Activated CD4-positive, alpha-beta memory T cell treated with anti-CD3 and anti-CD28 coated beads for 36 hours (primary cell): ENCODE results near the gene CRYBA4. TPM values are rescaled to one million over a fixed set of nuclear protein-coding genes. Genes with fewer than 3 reads are reported as not detected.

Source experiments
- CTCF ChIA-PET: fragments of 350-600 bp; sonication (Branson Sonifier 250); formaldehyde crosslinking; loops from one replicate; lab custom pipeline; 2021; ENCODE audit warnings: antibody characterized with exemption, inconsistent platforms; lab: Charles Lee
- POLR2A ChIA-PET: fragments of 350-600 bp; sonication (Branson Sonifier 250); formaldehyde crosslinking; loops from one replicate; lab custom pipeline; 2021; ENCODE audit warnings: antibody characterized with exemption; lab: Charles Lee
- DNase-seq: peaks from one replicate; pipeline ENCODE4 v3.0.0-alpha.2; 2020
- H3K27ac Mint-ChIP-seq: one replicate; pipeline ENCODE4 v1.8.0; 2021; ENCODE audit warnings: mixed read lengths
- H3K27me3 Mint-ChIP-seq: one replicate; pipeline ENCODE4 v1.8.0; 2021; ENCODE audit warnings: mixed read lengths
- H3K36me3 Mint-ChIP-seq: one replicate; pipeline ENCODE4 v1.8.0; 2021; ENCODE audit warnings: mixed read lengths
- H3K4me1 Mint-ChIP-seq: one replicate; pipeline ENCODE4 v1.8.0; 2021; ENCODE audit warnings: low read depth, mixed read lengths
- H3K4me3 Mint-ChIP-seq: one replicate; pipeline ENCODE4 v1.8.0; 2021; ENCODE audit warnings: mild to moderate bottlenecking, mixed read lengths
- H3K9me3 Mint-ChIP-seq: one replicate; pipeline ENCODE4 v1.8.0; 2021; ENCODE audit warnings: mixed read lengths
- intact Hi-C: fragments of 100-400 bp; cut with micrococcal nuclease; formaldehyde crosslinking; loops from one replicate; pipeline ENCODE4 v1.15.1; 2023
- total RNA-seq, 2 experiments: library from RNA; stranded (reverse); gene quantifications; one replicate each; pipeline ENCODE4 v1.2.3, GENCODE V29; 2021

Gene CRYBA4
- total RNA-seq, 2 experiments from 2014 or later = 0.36 TPM; not detected in 1

- H3K27me3 Mint-ChIP-seq = no peaks in the 10 kb centered on the region
- intact Hi-C loops = loop anchor here (5.0 kb wide), 2 partner anchors 168 to 1247 kb away; partner anchors contain the start of gene PITPNB
- peaks cover 69% of the 10 kb centered on the region for H3K4me1 Mint-ChIP-seq
- H3K4me3 Mint-ChIP-seq = peak overlapping the region; percentile 94
- peaks cover 28% of the 10 kb centered on the region for H3K36me3 Mint-ChIP-seq
- DNase-seq = no peak
- POLR2A ChIA-PET = no interaction called here
- CTCF ChIA-PET = interaction anchor here (0.6 to 1.4 kb wide), 2 partner anchors 14 to 167 kb away, joined by 3 to 5 read pairs; no protein-coding TSS in a partner anchor
- peak overlapping the region; percentile 100 for H3K27ac Mint-ChIP-seq
- H3K9me3 Mint-ChIP-seq = no peaks in the 10 kb centered on the region
Observed at GRCh38 chr22:26670459-26670858, 48.7 kb downstream of the CRYBA4 start.

GRCh38 chr22:26671317-26672059 lies 49.7 kb downstream of the CRYBA4 start:
- Mint-ChIP-seq H3K9me3 (no peaks in the 10 kb centered on the region), H3K4me1 (peaks cover 68% of the 10 kb centered on the region), H3K36me3 (peaks cover 25% of the 10 kb centered on the region), H3K27ac (peak overlapping the region; percentile 100), H3K27me3 (no peaks in the 10 kb centered on the region), H3K4me3 (peak overlapping the region; percentile 94)
- intact Hi-C loops = loop anchor here (1.0 to 5.0 kb wide), 6 partner anchors 12 to 1246 kb away; partner anchors contain the start of genes HPS4, PITPNB and SRRD
- ChIA-PET CTCF (interaction anchor here (0.6 to 1.4 kb wide), 3 partner anchors 9 to 1338 kb away, joined by 3 to 5 read pairs (median 3); no protein-coding TSS in a partner anchor), POLR2A (interaction anchor here (0.6 to 3.7 kb wide), 6 partner anchors 11 to 241 kb away, joined by 3 to 26 read pairs (median 6); partner anchors contain the start of genes ASPHD2, HPS4 and SRRD)
- peak; percentile 83 for DNase-seq

- H3K36me3 Mint-ChIP-seq = peaks cover 25% of the 10 kb centered on the region
Observed at GRCh38 chr22:26672060-26672471, 50.3 kb downstream of the CRYBA4 start.

GRCh38 chr22:26672590-26673468 lies 51.1 kb downstream of the CRYBA4 start:
- POLR2A ChIA-PET = interaction anchor here (0.8 to 3.7 kb wide), 7 partner anchors 9 to 1246 kb away, joined by 3 to 26 read pairs (median 6); partner anchors contain the start of genes ASPHD2, HPS4, PITPNB and SRRD
- CTCF ChIA-PET = interaction anchor here (0.8 to 3.2 kb wide), 13 partner anchors 9 to 1246 kb away, joined by 3 to 28 read pairs (median 5); partner anchors contain the start of genes HPS4, MIAT, PITPNB and SRRD
- DNase-seq = peak; percentile 97
- H3K27ac Mint-ChIP-seq = peak overlapping the region; percentile 100
- H3K4me3 Mint-ChIP-seq = peak overlapping the region; percentile 94
- intact Hi-C loops = loop anchor here (1.0 to 5.0 kb wide), 4 partner anchors 22 to 1244 kb away; partner anchors contain the start of genes HPS4, PITPNB and SRRD
- no peaks in the 10 kb centered on the region for H3K27me3 Mint-ChIP-seq
- H3K36me3 Mint-ChIP-seq = peaks cover 20% of the 10 kb centered on the region
- no peaks in the 10 kb centered on the region for H3K9me3 Mint-ChIP-seq
- peaks cover 67% of the 10 kb centered on the region for H3K4me1 Mint-ChIP-seq

More at GRCh38 chr22:26672060-26672471, 50.3 kb downstream of the CRYBA4 start:
- ChIA-PET CTCF (interaction anchor here (0.6 to 3.2 kb wide), 5 partner anchors 8 to 1337 kb away, joined by 3 to 28 read pairs (median 5); partner anchors contain the start of gene PITPNB), POLR2A (interaction anchor here (0.6 to 3.7 kb wide), 6 partner anchors 21 to 1247 kb away, joined by 3 to 26 read pairs (median 6); partner anchors contain the start of genes ASPHD2, HPS4, PITPNB and SRRD)
- Mint-ChIP-seq H3K9me3 (no peaks in the 10 kb centered on the region), H3K27me3 (no peaks in the 10 kb centered on the region), H3K27ac (peak overlapping the region; percentile 100), H3K4me1 (peaks cover 64% of the 10 kb centered on the region), H3K4me3 (peak overlapping the region; percentile 94)
- DNase-seq = peak; percentile 47
- intact Hi-C loops = loop anchor here (1.0 to 5.0 kb wide), 4 partner anchors 21 to 1245 kb away; partner anchors contain the start of genes HPS4, PITPNB and SRRD

GRCh38 chr22:26673486-26673885 lies 51.7 kb downstream of the CRYBA4 start:
- Mint-ChIP-seq H3K27me3 (no peaks in the 10 kb centered on the region), H3K36me3 (peaks cover 19% of the 10 kb centered on the region)
- POLR2A ChIA-PET = interaction anchor here (0.6 to 3.7 kb wide), 7 partner anchors 8 to 243 kb away, joined by 3 to 26 read pairs (median 6); partner anchors contain the start of genes ASPHD2, HPS4 and SRRD

GRCh38 chr22:26674211-26675190 lies 52.7 kb downstream of the CRYBA4 start:
- intact Hi-C loops = loop anchor here (1.0 to 5.0 kb wide), 4 partner anchors 9 to 1243 kb away; partner anchors contain the start of genes MN1 and PITPNB
- H3K27me3 Mint-ChIP-seq = no peaks in the 10 kb centered on the region
- peak overlapping the region; percentile 94 for H3K4me3 Mint-ChIP-seq
- ChIA-PET POLR2A (interaction anchor here (0.7 to 3.7 kb wide), 6 partner anchors 9 to 244 kb away, joined by 3 to 26 read pairs (median 6); partner anchors contain the start of genes ASPHD2, HPS4 and SRRD), CTCF (interaction anchor here (0.9 to 3.2 kb wide), 11 partner anchors 11 to 1207 kb away, joined by 3 to 28 read pairs (median 4); partner anchors contain the start of genes HPS4, MIAT, SRRD and TFIP11)
- H3K4me1 Mint-ChIP-seq = peaks cover 75% of the 10 kb centered on the region
- peaks cover 19% of the 10 kb centered on the region for H3K36me3 Mint-ChIP-seq
- H3K27ac Mint-ChIP-seq = peak overlapping the region; percentile 100
- peak; percentile 54 for DNase-seq
- H3K9me3 Mint-ChIP-seq = no peaks in the 10 kb centered on the region

More at GRCh38 chr22:26673486-26673885, 51.7 kb downstream of the CRYBA4 start:
- Mint-ChIP-seq H3K4me1 (peaks cover 71% of the 10 kb centered on the region), H3K9me3 (no peaks in the 10 kb centered on the region), H3K27ac (peak overlapping the region; percentile 100), H3K4me3 (peak overlapping the region; percentile 94)
- CTCF ChIA-PET = interaction anchor here (0.9 to 3.2 kb wide), 13 partner anchors 10 to 1208 kb away, joined by 3 to 28 read pairs (median 4); partner anchors contain the start of genes HPS4, MIAT, SRRD and TFIP11
- DNase-seq = peak; percentile 74
- intact Hi-C loops = loop anchor here (2.0 to 5.0 kb wide), 3 partner anchors 23 to 1244 kb away; partner anchors contain the start of gene PITPNB

- Mint-ChIP-seq H3K27ac (peak overlapping the region; percentile 100), H3K9me3 (no peaks in the 10 kb centered on the region), H3K4me3 (no peak overlapping the region), H3K4me1 (peaks cover 68% of the 10 kb centered on the region), H3K36me3 (peaks cover 25% of the 10 kb centered on the region), H3K27me3 (no peaks in the 10 kb centered on the region)
- intact Hi-C loops = loop anchor here (5.0 kb wide), 1 partner anchor 1127 kb away; the partner anchor contains the start of gene MN1
- DNase-seq = no peak
- CTCF ChIA-PET = no interaction called here
- POLR2A ChIA-PET = interaction anchor here (0.6 to 1.0 kb wide), 2 partner anchors 24 to 192 kb away, joined by 3 to 6 read pairs; partner anchors contain the start of genes HPS4 and SRRD
Observed at GRCh38 chr22:26675687-26676268, 54.0 kb downstream of the CRYBA4 start.

GRCh38 chr22:26677217-26677616 lies 55.5 kb downstream of the CRYBA4 start:
- DNase-seq = no peak
- ChIA-PET CTCF (interaction anchor here (0.6 kb wide), 2 partner anchors 146 to 451 kb away, joined by 3 read pairs; no protein-coding TSS in a partner anchor), POLR2A (no interaction called here)
- intact Hi-C loops = loop anchor here (5.0 kb wide), 1 partner anchor 1125 kb away; the partner anchor contains the start of gene MN1
- Mint-ChIP-seq H3K27me3 (no peaks in the 10 kb centered on the region), H3K4me3 (no peak overlapping the region), H3K27ac (peak overlapping the region; percentile 29), H3K4me1 (peaks cover 54% of the 10 kb centered on the region), H3K36me3 (peaks cover 38% of the 10 kb centered on the region), H3K9me3 (no peaks in the 10 kb centered on the region)

- ChIA-PET POLR2A (no interaction called here), CTCF (interaction anchor here (0.5 to 1.7 kb wide), 23 partner anchors 10 to 1208 kb away, joined by 3 to 12 read pairs (median 3); partner anchors contain the start of gene TFIP11)
- peak; percentile 87 for DNase-seq
- H3K4me1 Mint-ChIP-seq = peaks cover 42% of the 10 kb centered on the region
- H3K36me3 Mint-ChIP-seq = peaks cover 36% of the 10 kb centered on the region
- H3K27me3 Mint-ChIP-seq = no peaks in the 10 kb centered on the region
- H3K27ac Mint-ChIP-seq = no peak overlapping the region
- no peaks in the 10 kb centered on the region for H3K9me3 Mint-ChIP-seq
- H3K4me3 Mint-ChIP-seq = no peak overlapping the region
- intact Hi-C loops = loop anchor here (5.0 kb wide), 1 partner anchor 1123 kb away; the partner anchor contains the start of gene MN1
Observed at GRCh38 chr22:26679003-26679629, 57.4 kb downstream of the CRYBA4 start.
